Measurements from ENCODE around the gene SCN8A. TPM values are rescaled to one million over a fixed set of nuclear protein-coding genes. Genes with fewer than 3 reads are reported as not detected.

SCN8A gene
- total RNA-seq, 2 donors from 2014 or later, result 7.6 to 10.4 TPM

DNA sequence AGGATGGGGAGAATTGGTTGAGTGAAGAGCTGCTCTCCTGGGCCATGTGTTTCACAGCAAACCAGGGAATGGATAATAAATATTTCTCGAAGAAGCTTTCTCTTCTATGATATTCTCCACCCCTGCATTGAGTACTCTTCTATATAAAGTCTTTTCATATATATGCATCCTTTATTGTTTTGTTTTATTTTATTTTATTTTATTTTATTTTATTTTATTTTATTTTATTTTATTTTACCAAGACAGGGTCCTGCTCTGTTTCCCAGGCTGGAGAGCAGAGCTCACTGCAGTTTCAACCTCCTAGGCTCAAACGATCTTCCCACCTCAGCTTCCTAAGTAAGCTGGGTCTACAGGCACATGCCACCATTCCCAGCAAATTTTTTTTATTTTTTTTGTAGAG lies 85.8 kb downstream of the SCN8A start:
- no peak for DNase-seq (ENCODE audit: low spot score)
- 92% methylated on average over 2 of the region's 2 CpGs for WGBS
- Histone ChIP-seq H3K4me1 (replicated peaks) (no peaks in the 10 kb centered on the region), H3K27ac (no peak overlapping the region), H3K27me3 (replicated peaks; ENCODE audit: insufficient read depth) (no peaks in the 10 kb centered on the region), H3K9me3 (no peaks in the 10 kb centered on the region), H3K4me3 (no peak overlapping the region), H3K36me3 (no peaks in the 10 kb centered on the region)
- no peak for TF ChIP-seq POLR2AphosphoS5 (IDR thresholded peaks at IDR 0.05)
- no peak for TF ChIP-seq POLR2A (IDR thresholded peaks at IDR 0.05)
- TF ChIP-seq, protein P1, sequence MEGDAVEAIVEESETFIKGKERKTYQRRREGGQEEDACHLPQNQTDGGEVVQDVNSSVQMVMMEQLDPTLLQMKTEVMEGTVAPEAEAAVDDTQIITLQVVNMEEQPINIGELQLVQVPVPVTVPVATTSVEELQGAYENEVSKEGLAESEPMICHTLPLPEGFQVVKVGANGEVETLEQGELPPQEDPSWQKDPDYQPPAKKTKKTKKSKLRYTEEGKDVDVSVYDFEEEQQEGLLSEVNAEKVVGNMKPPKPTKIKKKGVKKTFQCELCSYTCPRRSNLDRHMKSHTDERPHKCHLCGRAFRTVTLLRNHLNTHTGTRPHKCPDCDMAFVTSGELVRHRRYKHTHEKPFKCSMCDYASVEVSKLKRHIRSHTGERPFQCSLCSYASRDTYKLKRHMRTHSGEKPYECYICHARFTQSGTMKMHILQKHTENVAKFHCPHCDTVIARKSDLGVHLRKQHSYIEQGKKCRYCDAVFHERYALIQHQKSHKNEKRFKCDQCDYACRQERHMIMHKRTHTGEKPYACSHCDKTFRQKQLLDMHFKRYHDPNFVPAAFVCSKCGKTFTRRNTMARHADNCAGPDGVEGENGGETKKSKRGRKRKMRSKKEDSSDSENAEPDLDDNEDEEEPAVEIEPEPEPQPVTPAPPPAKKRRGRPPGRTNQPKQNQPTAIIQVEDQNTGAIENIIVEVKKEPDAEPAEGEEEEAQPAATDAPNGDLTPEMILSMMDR (IDR thresholded peaks at IDR 0.05), result no peak
- intact Hi-C loops (cut with DNase I), result no loop called here

DNA sequence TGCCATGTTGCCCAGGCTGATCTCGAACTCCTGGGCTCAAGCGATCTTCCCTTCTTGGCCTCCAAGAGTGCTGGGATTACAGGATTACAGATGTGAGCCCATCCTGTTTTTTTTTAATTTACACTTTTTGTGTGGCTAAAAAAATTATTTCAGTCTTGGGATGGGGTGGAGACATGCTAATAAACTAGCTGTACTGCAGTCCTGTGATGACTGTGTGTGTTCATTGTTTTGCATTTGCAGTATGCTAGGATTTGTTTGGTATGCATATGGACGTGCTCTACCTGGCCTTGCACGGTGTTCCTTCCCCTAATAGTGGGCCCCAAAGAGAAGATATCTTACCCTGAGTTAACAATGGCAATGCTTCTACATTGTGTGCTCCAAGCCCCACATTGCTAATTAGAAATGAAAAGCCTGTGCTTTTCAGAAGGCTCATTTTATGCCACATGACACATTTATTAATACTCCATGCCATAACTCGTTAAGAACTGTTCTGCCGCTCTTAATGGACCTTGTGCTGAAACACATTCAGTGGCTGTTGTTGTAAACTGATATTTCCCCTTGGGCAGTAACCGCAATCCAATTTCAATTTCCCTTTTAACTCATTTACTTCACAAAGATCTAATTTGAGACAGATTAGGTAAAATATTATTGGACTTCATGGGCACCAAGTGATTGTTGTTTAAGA lies 86.4 kb downstream of the SCN8A start:
- no peak for TF ChIP-seq POLR2A (IDR thresholded peaks at IDR 0.05)
- TF ChIP-seq POLR2AphosphoS5 (IDR thresholded peaks at IDR 0.05), result no peak
- TF ChIP-seq, protein P1 (IDR thresholded peaks at IDR 0.05), result no peak
- no peaks in the 10 kb centered on the region for H3K9me3 ChIP-seq
- no peak for DNase-seq (ENCODE audit: low spot score)
- WGBS, result 74% methylated on average over 7 of the region's 7 CpGs
- H3K27me3 ChIP-seq (replicated peaks; ENCODE audit: insufficient read depth), result no peaks in the 10 kb centered on the region
- no peak overlapping the region for H3K27ac ChIP-seq
- intact Hi-C loops (cut with DNase I), result no loop called here
- no peaks in the 10 kb centered on the region for H3K4me1 ChIP-seq (replicated peaks)
- H3K36me3 ChIP-seq, result no peaks in the 10 kb centered on the region
- no peak overlapping the region for H3K4me3 ChIP-seq

DNA sequence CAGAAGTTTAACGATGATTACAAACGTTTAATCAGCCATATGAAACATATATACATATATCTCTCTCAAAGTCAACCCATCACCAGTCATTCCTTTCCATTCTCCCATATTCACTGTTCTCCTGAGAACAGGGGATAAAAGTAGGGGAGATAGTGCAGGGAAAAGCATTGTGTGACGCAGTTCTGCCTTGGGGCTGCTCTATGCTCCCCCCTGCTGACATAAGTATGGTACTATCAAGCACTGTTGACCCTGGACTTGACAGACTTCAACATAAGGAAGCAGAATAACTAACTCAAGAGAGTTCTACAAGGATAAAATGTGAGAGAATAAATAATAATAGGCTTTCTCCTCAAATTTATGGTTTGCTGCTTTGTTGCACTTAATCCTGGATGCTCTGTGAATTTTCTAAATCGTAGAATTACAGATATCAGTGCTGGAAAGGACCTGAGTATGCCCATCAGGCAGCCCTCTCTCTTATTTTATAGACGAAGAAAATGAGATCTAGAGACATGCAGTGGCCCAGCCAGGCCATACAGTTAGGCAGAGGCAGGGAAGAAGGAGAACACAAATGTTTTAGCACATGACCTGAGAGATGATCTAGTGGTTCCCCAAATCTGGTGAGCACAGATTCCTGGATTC lies 87.2 kb downstream of the SCN8A start:
- TF ChIP-seq, protein P1 (IDR thresholded peaks at IDR 0.05), result peak in 2 of 4 experiments; percentile 35 to 41
- TF ChIP-seq POLR2A (IDR thresholded peaks at IDR 0.05), result no peak
- TF ChIP-seq POLR2AphosphoS5 (IDR thresholded peaks at IDR 0.05), result no peak
- no peaks in the 10 kb centered on the region for H3K27me3 ChIP-seq (replicated peaks; ENCODE audit: insufficient read depth)
- no peaks in the 10 kb centered on the region for H3K36me3 ChIP-seq
- H3K9me3 ChIP-seq, result no peaks in the 10 kb centered on the region
- H3K4me1 ChIP-seq (replicated peaks), result no peaks in the 10 kb centered on the region
- H3K27ac ChIP-seq, result no peak overlapping the region
- no peak overlapping the region for H3K4me3 ChIP-seq
- peak; percentile 14 for DNase-seq (ENCODE audit: low spot score)
- WGBS, result 61% methylated on average over 5 of the region's 5 CpGs
- intact Hi-C loops (cut with DNase I), result no loop called here

DNA sequence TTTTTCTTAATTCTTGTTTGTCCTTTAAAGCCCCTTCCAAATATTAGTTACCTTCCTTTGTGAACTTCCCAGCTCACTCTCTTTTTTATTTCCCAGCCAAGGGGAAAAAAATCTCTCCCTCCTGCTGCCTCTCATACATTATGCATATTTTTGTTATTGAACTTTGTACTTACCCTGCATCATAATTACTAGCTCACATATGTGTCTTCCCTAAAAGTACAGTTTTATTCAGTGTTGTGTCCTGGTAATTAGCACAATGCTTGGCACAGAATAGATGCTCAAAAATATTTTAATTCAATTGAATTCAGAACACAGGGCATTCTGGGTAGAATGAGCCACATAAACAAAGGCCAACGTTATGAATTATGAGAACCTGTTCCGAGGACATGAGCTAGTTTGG lies 91.9 kb downstream of the SCN8A start:
- intact Hi-C loops (cut with DNase I), result no loop called here
- TF ChIP-seq, protein P1 (IDR thresholded peaks at IDR 0.05), result no peak
- no peak for TF ChIP-seq POLR2AphosphoS5 (IDR thresholded peaks at IDR 0.05)
- no peak for TF ChIP-seq POLR2A (IDR thresholded peaks at IDR 0.05)
- H3K4me1 ChIP-seq (replicated peaks), result no peaks in the 10 kb centered on the region
- H3K4me3 ChIP-seq, result no peak overlapping the region
- DNase-seq (ENCODE audit: low spot score), result no peak
- WGBS, result 44% methylated on average over 2 of the region's 2 CpGs
- peak overlapping the region; percentile 25 to 62 for H3K27ac ChIP-seq
- no peaks in the 10 kb centered on the region for H3K9me3 ChIP-seq
- no peaks in the 10 kb centered on the region for H3K27me3 ChIP-seq (replicated peaks; ENCODE audit: insufficient read depth)
- H3K36me3 ChIP-seq, result no peaks in the 10 kb centered on the region

All from prostate gland (tissue), 2 donors.